ENCODE measurements around the gene GNPNAT1. TPM values are rescaled to one million over a fixed set of nuclear protein-coding genes. Genes with fewer than 3 reads are reported as not detected.

The GNPNAT1 gene
- total RNA-seq, 1 experiment from 2014 or later, result 45.2 TPM

DNA sequence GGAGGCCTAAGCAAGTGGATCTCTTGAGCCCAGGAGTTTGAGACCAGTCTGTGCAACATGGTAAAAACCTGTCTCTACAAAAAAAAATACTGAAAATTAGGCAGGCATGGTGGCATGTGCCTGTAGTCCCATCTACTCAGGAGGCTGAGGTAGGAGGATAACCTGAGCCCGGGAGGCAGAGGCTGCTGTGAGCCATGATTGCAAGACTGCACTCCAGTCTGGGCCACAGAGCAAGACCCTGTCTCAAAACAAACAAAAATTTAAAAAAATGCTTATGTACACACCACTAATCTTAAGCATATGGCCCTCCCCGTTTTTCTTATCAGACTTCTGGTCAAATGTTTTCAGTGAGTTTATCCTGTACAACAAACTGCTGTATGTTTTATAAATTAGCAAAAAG, 1.7 kb upstream of the GNPNAT1 start:
- ChIA-PET CTCF (no interaction called here), POLR2A (ENCODE audit: unreplicated experiment) (no interaction called here)
- no peaks in the 10 kb centered on the region for H3K9me2 ChIP-seq (ENCODE audit: insufficient read depth)
- no TSS peak for BruUV-seq (replicated peaks)
- H3K4me2 ChIP-seq, result no peak overlapping the region
- H4K20me1 ChIP-seq (ENCODE audit: insufficient read depth), result peaks cover 8% of the 10 kb centered on the region
- H3K4me3 ChIP-seq, result no peak overlapping the region
- H2AFZ ChIP-seq, result no peak overlapping the region
- H3K9me3 ChIP-seq (ENCODE audit: insufficient read depth, low read depth), result no peaks in the 10 kb centered on the region
- intact Hi-C loops (cut with micrococcal nuclease; ENCODE audit: unreplicated experiment), result no loop called here
- DNase-seq, result no peak
- peaks cover 15% of the 10 kb centered on the region for H3F3A ChIP-seq (ENCODE audit: insufficient read depth, low read depth)
- H3K27me3 ChIP-seq (ENCODE audit: insufficient read depth, low read depth), result no peaks in the 10 kb centered on the region
- TF ChIP-seq, protein P1, sequence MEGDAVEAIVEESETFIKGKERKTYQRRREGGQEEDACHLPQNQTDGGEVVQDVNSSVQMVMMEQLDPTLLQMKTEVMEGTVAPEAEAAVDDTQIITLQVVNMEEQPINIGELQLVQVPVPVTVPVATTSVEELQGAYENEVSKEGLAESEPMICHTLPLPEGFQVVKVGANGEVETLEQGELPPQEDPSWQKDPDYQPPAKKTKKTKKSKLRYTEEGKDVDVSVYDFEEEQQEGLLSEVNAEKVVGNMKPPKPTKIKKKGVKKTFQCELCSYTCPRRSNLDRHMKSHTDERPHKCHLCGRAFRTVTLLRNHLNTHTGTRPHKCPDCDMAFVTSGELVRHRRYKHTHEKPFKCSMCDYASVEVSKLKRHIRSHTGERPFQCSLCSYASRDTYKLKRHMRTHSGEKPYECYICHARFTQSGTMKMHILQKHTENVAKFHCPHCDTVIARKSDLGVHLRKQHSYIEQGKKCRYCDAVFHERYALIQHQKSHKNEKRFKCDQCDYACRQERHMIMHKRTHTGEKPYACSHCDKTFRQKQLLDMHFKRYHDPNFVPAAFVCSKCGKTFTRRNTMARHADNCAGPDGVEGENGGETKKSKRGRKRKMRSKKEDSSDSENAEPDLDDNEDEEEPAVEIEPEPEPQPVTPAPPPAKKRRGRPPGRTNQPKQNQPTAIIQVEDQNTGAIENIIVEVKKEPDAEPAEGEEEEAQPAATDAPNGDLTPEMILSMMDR (conservative IDR thresholded peaks at IDR 0.05), result no peak
- TF ChIP-seq EZH2 (IDR thresholded peaks at IDR 0.05; ENCODE audit: low read depth), result no peak
- H3K4me1 ChIP-seq (replicated peaks; ENCODE audit: insufficient read depth), result peaks cover 23% of the 10 kb centered on the region
- peak overlapping the region; percentile 90; the same call in 1 of the 2 replicates for H3K27ac ChIP-seq
- H3K36me3 ChIP-seq (ENCODE audit: low read depth), result peaks cover 3% of the 10 kb centered on the region; the same call in 1 of the 2 replicates
- peaks cover 31% of the 10 kb centered on the region for H3K79me2 ChIP-seq (ENCODE audit: low read depth)

DNA sequence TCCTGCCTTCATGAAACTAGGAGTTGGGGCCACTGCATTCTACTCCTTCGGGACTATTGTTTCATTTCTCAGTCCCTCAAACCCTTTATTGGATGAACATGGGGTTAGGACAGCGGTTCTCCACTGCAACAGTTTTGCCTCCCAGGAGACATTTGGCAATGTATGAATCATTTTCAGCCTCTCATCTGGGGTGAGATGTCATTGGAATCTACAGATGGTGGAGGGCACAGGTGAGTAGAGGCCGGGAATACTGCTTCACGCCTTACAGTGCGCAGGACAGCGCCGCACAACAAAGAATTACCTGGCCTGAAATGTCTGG, 649 bp upstream of the GNPNAT1 start:
- H3K27me3 ChIP-seq (ENCODE audit: insufficient read depth, low read depth), result no peaks in the 10 kb centered on the region
- peaks cover 41% of the 10 kb centered on the region for H3K79me2 ChIP-seq (ENCODE audit: low read depth)
- H3F3A ChIP-seq (ENCODE audit: insufficient read depth, low read depth), result peaks cover 15% of the 10 kb centered on the region
- ChIA-PET CTCF (no interaction called here), POLR2A (ENCODE audit: unreplicated experiment) (interaction anchor here (0.7 kb wide), 2 partner anchors 130 to 1052 kb away, joined by 3 to 4 read pairs; no protein-coding TSS in a partner anchor)
- intact Hi-C loops (cut with micrococcal nuclease; ENCODE audit: unreplicated experiment), result no loop called here
- peak overlapping the region; percentile 71 for H3K4me3 ChIP-seq
- H3K4me1 ChIP-seq (replicated peaks; ENCODE audit: insufficient read depth), result peaks cover 23% of the 10 kb centered on the region
- TF ChIP-seq, protein P1 (conservative IDR thresholded peaks at IDR 0.05), result no peak
- no peak for TF ChIP-seq EZH2 (IDR thresholded peaks at IDR 0.05; ENCODE audit: low read depth)
- no peaks in the 10 kb centered on the region for H3K9me2 ChIP-seq (ENCODE audit: insufficient read depth)
- peak overlapping the region; percentile 82 for H3K4me2 ChIP-seq
- H2AFZ ChIP-seq, result peak overlapping the region; percentile 96
- TSS peak; percentile 97 for BruUV-seq (replicated peaks)
- peaks cover 3% of the 10 kb centered on the region; the same call in 1 of the 2 replicates for H3K36me3 ChIP-seq (ENCODE audit: low read depth)
- H3K27ac ChIP-seq, result peak overlapping the region; percentile 90
- no peak for DNase-seq
- H3K9me3 ChIP-seq (ENCODE audit: insufficient read depth, low read depth), result no peaks in the 10 kb centered on the region
- H4K20me1 ChIP-seq (ENCODE audit: insufficient read depth), result peaks cover 8% of the 10 kb centered on the region

DNA sequence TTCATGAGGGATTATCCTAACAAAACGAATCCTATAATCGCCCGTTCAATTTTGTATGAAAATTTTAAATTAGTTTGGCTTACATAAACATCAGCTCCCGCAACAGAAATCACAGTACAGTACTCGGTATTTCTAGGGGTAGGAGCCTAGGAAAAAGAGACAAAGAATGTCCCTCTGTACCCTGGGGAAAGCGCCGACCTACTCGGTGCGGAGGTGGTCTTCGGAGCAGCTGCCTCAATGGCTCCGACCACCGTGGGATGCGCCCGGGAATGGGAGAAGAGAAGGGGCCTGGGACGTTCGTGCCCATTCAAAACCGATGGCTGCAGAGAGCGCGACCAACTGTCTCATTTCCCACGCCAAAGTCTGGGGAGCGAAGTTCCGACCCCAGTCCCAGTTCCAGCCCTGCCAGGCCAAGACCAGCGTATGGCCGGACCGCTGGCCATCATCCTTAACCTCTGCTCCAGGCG, 618 bp downstream of the GNPNAT1 start:
- peak overlapping the region; percentile 91 for H2AFZ ChIP-seq
- no peaks in the 10 kb centered on the region for H3K9me3 ChIP-seq (ENCODE audit: insufficient read depth, low read depth)
- H3K27ac ChIP-seq, result peak overlapping the region; percentile 90
- BruUV-seq (replicated peaks), result TSS peak; percentile 60
- no peak for DNase-seq
- no peaks in the 10 kb centered on the region for H3K9me2 ChIP-seq (ENCODE audit: insufficient read depth)
- intact Hi-C loops (cut with micrococcal nuclease; ENCODE audit: unreplicated experiment), result loop anchor here (2.0 kb wide), 1 partner anchor 62 kb away; no protein-coding TSS in a partner anchor
- ChIA-PET POLR2A (ENCODE audit: unreplicated experiment) (interaction anchor here (0.7 kb wide), 2 partner anchors 110 to 1722 kb away, joined by 3 to 4 read pairs; no protein-coding TSS in a partner anchor), CTCF (interaction anchor here (0.6 kb wide), 1 partner anchor 95 kb away, joined by 6 read pairs; no protein-coding TSS in a partner anchor)
- peaks cover 23% of the 10 kb centered on the region for H3K4me1 ChIP-seq (replicated peaks; ENCODE audit: insufficient read depth)
- peaks cover 8% of the 10 kb centered on the region for H4K20me1 ChIP-seq (ENCODE audit: insufficient read depth)
- H3K27me3 ChIP-seq (ENCODE audit: insufficient read depth, low read depth), result no peaks in the 10 kb centered on the region
- H3K4me2 ChIP-seq, result peak overlapping the region; percentile 88
- peaks cover 3% of the 10 kb centered on the region; the same call in 1 of the 2 replicates for H3K36me3 ChIP-seq (ENCODE audit: low read depth)
- H3K79me2 ChIP-seq (ENCODE audit: low read depth), result peaks cover 54% of the 10 kb centered on the region
- H3F3A ChIP-seq (ENCODE audit: insufficient read depth, low read depth), result peaks cover 15% of the 10 kb centered on the region
- TF ChIP-seq EZH2 (IDR thresholded peaks at IDR 0.05; ENCODE audit: low read depth), result no peak
- TF ChIP-seq, protein P1 (conservative IDR thresholded peaks at IDR 0.05), result no peak
- H3K4me3 ChIP-seq, result peak overlapping the region; percentile 85

Data from PC-9 (cell line).